ENCODE data around the gene PERM1. TPM values are rescaled to one million over a fixed set of nuclear protein-coding genes. Genes with fewer than 3 reads are reported as not detected.

PERM1 gene
- total and polyA plus RNA-seq, 2 of the 13 experiments (the other 11 are each of a cell fraction or from before 2014, with no cell fraction given): 0.04 to 0.29 TPM

DNA sequence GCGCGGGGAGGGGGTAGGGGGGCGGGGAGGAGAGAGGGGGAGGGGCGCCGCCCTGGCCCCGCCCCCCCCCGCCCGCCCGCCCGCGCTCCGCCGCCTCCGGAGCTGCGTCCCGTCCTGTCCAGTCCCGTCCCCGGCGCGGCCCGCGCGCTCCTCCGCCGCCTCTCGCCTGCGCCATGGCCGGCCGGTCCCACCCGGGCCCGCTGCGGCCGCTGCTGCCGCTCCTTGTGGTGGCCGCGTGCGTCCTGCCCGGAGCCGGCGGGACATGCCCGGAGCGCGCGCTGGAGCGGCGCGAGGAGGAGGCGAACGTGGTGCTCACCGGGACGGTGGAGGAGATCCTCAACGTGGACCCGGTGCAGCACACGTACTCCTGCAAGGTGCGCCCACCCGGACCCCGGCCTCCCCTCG is 38.1 kb upstream of the PERM1 start, which contains the start of gene AGRN:
AGRN (plus strand) TSS at position 121 of the 405 bp plus-strand sequence; CDS start at position 174, 53 bp downstream.
- Histone ChIP-seq H3K27ac (ENCODE audit: extremely low read length, insufficient read depth, low read length) (peak within 1 kb of the TSS; percentile 74), H3K4me1 (ENCODE audit: insufficient read depth, low read length) (peaks cover 82% of the 10 kb centered on the region), H3K9ac (ENCODE audit: insufficient read depth, low read depth, low read length) (peak within 1 kb of the TSS; percentile 78), H3K4me3 (replicated peaks in 1 of 3; ENCODE audit: insufficient read depth in 1 of 3, low read depth in 2 of 3, low read length in 3 of 3) (peak within 1 kb of the TSS; percentile 66 to 83 (median 79)), H3K27me3 (ENCODE audit: control insufficient read depth in 1 of 2, insufficient read depth in 2 of 2, low read length in 2 of 2) (no peaks in the 10 kb centered on the region), H3K79me2 (ENCODE audit: insufficient read depth, low read length) (peaks cover 23% of the 10 kb centered on the region), H3K9me3 (ENCODE audit: low read length) (no peaks in the 10 kb centered on the region), H3K4me2 (ENCODE audit: low read depth, low read length) (peak within 1 kb of the TSS; percentile 90), H3K36me3 (replicated peaks in 1 of 2; ENCODE audit: control insufficient read depth in 1 of 2, insufficient read depth in 2 of 2, low read length in 2 of 2) (peaks cover 4 to 10% of the 10 kb centered on the region in 2 experiments; a peak in 2 of 5 replicates), H2AFZ (ENCODE audit: low read length) (no peak within 1 kb of the TSS), H4K20me1 (ENCODE audit: insufficient read depth, low read length) (peaks cover 31% of the 10 kb centered on the region; the same call in 1 of the 2 replicates)
- in situ Hi-C loops (cut with HindIII; ENCODE audit: extremely low pct_ligation_motif_present, low pct_unique_long_range_greater_than_20kb) (loop anchor here (5.0 kb wide), 1 partner anchor 37 kb away; no protein-coding TSS in a partner anchor), intact Hi-C loops (cut with micrococcal nuclease; ENCODE audit: unreplicated experiment) (no loop called here)
- ChIA-PET POLR2A (interaction anchor here (1.3 to 5.9 kb wide), 4 partner anchors 14 to 218 kb away, joined by 4 to 61 read pairs (median 8); no protein-coding TSS in a partner anchor), CTCF (ENCODE audit: low intra/inter-chr PET ratio, low total read pairs) (interaction anchor here (1.5 kb wide), 1 partner anchor 44 kb away, joined by 8 read pairs; no protein-coding TSS in a partner anchor)
- FAIRE-seq: no peak
- no TSS peak for BruUV-seq (replicated peaks)
- ATAC-seq: peak; percentile 54
- no peak for DNase-seq (ENCODE audit: low spot score)
- WGBS (ENCODE audit: low lambda C conversion rate): 0% methylated on average over 2 of the region's 58 CpGs
- no peak for TF ChIP-seq MIER3 (CRISPR knock-in tag; IDR thresholded peaks at IDR 0.05; ENCODE audit: borderline replicate concordance)
- no peak for TF ChIP-seq BHLHE40 (IDR thresholded peaks at IDR 0.05; ENCODE audit: low read length)
- peak; percentile 44 for TF ChIP-seq AGO2 (optimal IDR thresholded peaks at IDR 0.05; ENCODE audit: low read depth, low read length)
- 0 out of 2 replicates have a peak, but pooled peaks have one; percentile 31 for TF ChIP-seq IRX3 (CRISPR knock-in tag; IDR thresholded peaks at IDR 0.05; ENCODE audit: borderline replicate concordance, low read depth)
- no peak for TF ChIP-seq CC2D1A (CRISPR knock-in tag; IDR thresholded peaks at IDR 0.05)
- 0 out of 2 replicates have a peak, but pooled peaks have one; percentile 39 for TF ChIP-seq RAD21 (CRISPR knock-in tag; IDR thresholded peaks at IDR 0.05)
- peak; percentile 53; the same call in 1 of the 2 replicates for TF ChIP-seq POLR2AphosphoS5 (IDR thresholded peaks at IDR 0.05; ENCODE audit: low read depth, low read length)
- peak; percentile 34; the same call in 1 of the 2 replicates for TF ChIP-seq SAP130 (CRISPR knock-in tag; IDR thresholded peaks at IDR 0.05; ENCODE audit: low read depth)
- no peak for TF ChIP-seq AHR (CRISPR knock-in tag; IDR thresholded peaks at IDR 0.05)
- TF ChIP-seq SMAD1 (CRISPR knock-in tag; IDR thresholded peaks at IDR 0.05; ENCODE audit: borderline replicate concordance, low read depth): no peak
- TF ChIP-seq YY1 (IDR thresholded peaks at IDR 0.05; ENCODE audit: insufficient read depth, insufficient replicate concordance, low read depth, low read length): peak; percentile 33
- TF ChIP-seq SPEN (CRISPR knock-in tag; IDR thresholded peaks at IDR 0.05; ENCODE audit: low read depth): peak; percentile 20; the same call in 1 of the 2 replicates
- TF ChIP-seq KDM5B (CRISPR knock-in tag; IDR thresholded peaks at IDR 0.05; ENCODE audit: borderline replicate concordance): 0 out of 2 replicates have a peak, but pooled peaks have one; percentile 25
- TF ChIP-seq MAX (IDR thresholded peaks at IDR 0.05): peak; percentile 25; the same call in 1 of the 2 replicates
- 0 out of 2 replicates have a peak, but pooled peaks have one; percentile 41 for TF ChIP-seq ATF7-NPFF (CRISPR knock-in tag; IDR thresholded peaks at IDR 0.05; ENCODE audit: low read depth)
- peak; percentile 68; the same call in 1 of the 2 replicates for TF ChIP-seq ARNT2 (CRISPR knock-in tag; IDR thresholded peaks at IDR 0.05; ENCODE audit: low read depth)
- no peak for TF ChIP-seq ZNF746 (CRISPR knock-in tag; IDR thresholded peaks at IDR 0.05)
- TF ChIP-seq, protein P1, sequence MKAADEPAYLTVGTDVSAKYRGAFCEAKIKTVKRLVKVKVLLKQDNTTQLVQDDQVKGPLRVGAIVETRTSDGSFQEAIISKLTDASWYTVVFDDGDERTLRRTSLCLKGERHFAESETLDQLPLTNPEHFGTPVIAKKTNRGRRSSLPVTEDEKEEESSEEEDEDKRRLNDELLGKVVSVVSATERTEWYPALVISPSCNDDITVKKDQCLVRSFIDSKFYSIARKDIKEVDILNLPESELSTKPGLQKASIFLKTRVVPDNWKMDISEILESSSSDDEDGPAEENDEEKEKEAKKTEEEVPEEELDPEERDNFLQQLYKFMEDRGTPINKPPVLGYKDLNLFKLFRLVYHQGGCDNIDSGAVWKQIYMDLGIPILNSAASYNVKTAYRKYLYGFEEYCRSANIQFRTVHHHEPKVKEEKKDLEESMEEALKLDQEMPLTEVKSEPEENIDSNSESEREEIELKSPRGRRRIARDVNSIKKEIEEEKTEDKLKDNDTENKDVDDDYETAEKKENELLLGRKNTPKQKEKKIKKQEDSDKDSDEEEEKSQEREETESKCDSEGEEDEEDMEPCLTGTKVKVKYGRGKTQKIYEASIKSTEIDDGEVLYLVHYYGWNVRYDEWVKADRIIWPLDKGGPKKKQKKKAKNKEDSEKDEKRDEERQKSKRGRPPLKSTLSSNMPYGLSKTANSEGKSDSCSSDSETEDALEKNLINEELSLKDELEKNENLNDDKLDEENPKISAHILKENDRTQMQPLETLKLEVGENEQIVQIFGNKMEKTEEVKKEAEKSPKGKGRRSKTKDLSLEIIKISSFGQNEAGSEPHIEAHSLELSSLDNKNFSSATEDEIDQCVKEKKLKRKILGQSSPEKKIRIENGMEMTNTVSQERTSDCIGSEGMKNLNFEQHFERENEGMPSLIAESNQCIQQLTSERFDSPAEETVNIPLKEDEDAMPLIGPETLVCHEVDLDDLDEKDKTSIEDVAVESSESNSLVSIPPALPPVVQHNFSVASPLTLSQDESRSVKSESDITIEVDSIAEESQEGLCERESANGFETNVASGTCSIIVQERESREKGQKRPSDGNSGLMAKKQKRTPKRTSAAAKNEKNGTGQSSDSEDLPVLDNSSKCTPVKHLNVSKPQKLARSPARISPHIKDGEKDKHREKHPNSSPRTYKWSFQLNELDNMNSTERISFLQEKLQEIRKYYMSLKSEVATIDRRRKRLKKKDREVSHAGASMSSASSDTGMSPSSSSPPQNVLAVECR (CRISPR knock-in tag; IDR thresholded peaks at IDR 0.05; ENCODE audit: borderline replicate concordance): peak; percentile 33; the same call in 1 of the 2 replicates
- TF ChIP-seq POLR2G (IDR thresholded peaks at IDR 0.05; ENCODE audit: low read depth, low read length): peak; percentile 62; the same call in 1 of the 2 replicates
- no peak for TF ChIP-seq MAZ (IDR thresholded peaks at IDR 0.05; ENCODE audit: borderline replicate concordance, low read depth, low read length)
- peak; percentile 72; the same call in 1 of the 2 replicates for TF ChIP-seq MAZ (CRISPR knock-in tag; IDR thresholded peaks at IDR 0.05; ENCODE audit: low read depth)
- TF ChIP-seq XBP1 (CRISPR knock-in tag; IDR thresholded peaks at IDR 0.05): no peak
